Mucosa of descending colon (tissue), 3 donors: ENCODE results near the gene TAF4B. TPM values are rescaled to one million over a fixed set of nuclear protein-coding genes. Genes with fewer than 3 reads are reported as not detected.

ENCODE experiments used
- ATAC-seq: fragments of 200-7000 bp; cut with Tn5 transposase; one replicate; pipeline ENCODE4 v1.9.1; 2020; ENCODE audit warnings: mild to moderate bottlenecking, moderate library complexity
- DNase-seq, 3 donors: peaks; one replicate each; pipeline ENCODE4 v3.0.0-alpha.2; 2020
- H3K36me3 ChIP-seq: fragments of 200-600 bp; one replicate; pipeline ENCODE4 v1.8.0; 2021; ENCODE audit warnings: low read depth, mild to moderate bottlenecking
- H3K4me1 ChIP-seq: fragments of 200-600 bp; one replicate; pipeline ENCODE4 v1.8.0; 2021; ENCODE audit warnings: low read depth, mild to moderate bottlenecking
- H3K4me3 ChIP-seq: fragments of 200-600 bp; one replicate; pipeline ENCODE4 v1.8.0; 2021; ENCODE audit warnings: mild to moderate bottlenecking
- H3K9me3 ChIP-seq: fragments of 200-600 bp; one replicate; pipeline ENCODE4 v1.8.0; 2021; ENCODE audit warnings: mild to moderate bottlenecking
- CTCF ChIP-seq: fragments of 200-600 bp; IDR thresholded peaks from one replicate; pipeline ENCODE4 v1.8.0; 2022; ENCODE audit warnings: antibody characterized with exemption, mild to moderate bottlenecking
- intact Hi-C, 2 donors: fragments of 100-400 bp; cut with DNase I in 1 of 2; cut with micrococcal nuclease in 1 of 2; formaldehyde crosslinking; loops; one replicate each; pipeline versions ENCODE4 v1.11.0 to v1.11.1; 2022; cut with DNase I, micrococcal nuclease
- total RNA-seq, 3 donors: library from RNA; stranded (reverse); fragmentation: NEBNext Ultra II Directional in 2 of 3; extraction: Animal tissue kit (Norgen Biotek cat#: 25700) in 2 of 3; gene quantifications; one replicate each; pipeline versions ENCODE4 v1.2.1 to v1.2.4, GENCODE V29; 2021 to 2023
- donor health status: DM: no; HTN: no; CAD: no; lungs with moderate emphysema.
- donor health status: DM: no; HTN: no; CAD: no.
- donor health status: DM: no; HTN: yes; CAD: no.

TAF4B gene
- total RNA-seq, 3 donors from 2014 or later: 3.4 to 4.1 (median 3.8) TPM

GRCh38 chr18:26208977-26209376, 17.3 kb upstream of the TAF4B start:
- no peak for ATAC-seq
- DNase-seq: no peak
- Histone ChIP-seq H3K4me3 (no peak overlapping the region), H3K9me3 (no peaks in the 10 kb centered on the region), H3K36me3 (no peaks in the 10 kb centered on the region), H3K4me1 (no peaks in the 10 kb centered on the region)
- TF ChIP-seq CTCF: no peak
- intact Hi-C loops: no loop called here

GRCh38 chr18:26210147-26210546, 16.1 kb upstream of the TAF4B start:
- intact Hi-C loops: no loop called here
- no peaks in the 10 kb centered on the region for H3K9me3 ChIP-seq
- DNase-seq (no peak), ATAC-seq (no peak)
- no peak overlapping the region for H3K4me3 ChIP-seq
- no peak for TF ChIP-seq CTCF
- H3K4me1 ChIP-seq: no peaks in the 10 kb centered on the region
- no peaks in the 10 kb centered on the region for H3K36me3 ChIP-seq

- Histone ChIP-seq H3K4me1 (no peaks in the 10 kb centered on the region), H3K4me3 (no peak overlapping the region), H3K36me3 (no peaks in the 10 kb centered on the region), H3K9me3 (no peaks in the 10 kb centered on the region)
- intact Hi-C loops: no loop called here
- DNase-seq (peak in 1 of 3 donors; percentile 2), ATAC-seq (peak; percentile 85)
- TF ChIP-seq CTCF: no peak
Observed at GRCh38 chr18:26215247-26215970, 10.8 kb upstream of the TAF4B start.

- ATAC-seq (no peak), DNase-seq (no peak)
- Histone ChIP-seq H3K4me1 (peaks cover 9% of the 10 kb centered on the region), H3K36me3 (no peaks in the 10 kb centered on the region), H3K9me3 (no peaks in the 10 kb centered on the region), H3K4me3 (no peak overlapping the region)
- intact Hi-C loops: loop anchor here in 1 of 2 donors (10.0 kb wide), 1 partner anchor 130 kb away; the partner anchor contains the start of gene SS18
- TF ChIP-seq CTCF: no peak
Observed at GRCh38 chr18:26225022-26225693, 1.1 kb upstream of the TAF4B start.

- DNase-seq (no peak), ATAC-seq (no peak)
- intact Hi-C loops: loop anchor here in 1 of 2 donors (10.0 kb wide), 1 partner anchor 131 kb away; the partner anchor contains the start of gene SS18
- Histone ChIP-seq H3K4me1 (peaks cover 9% of the 10 kb centered on the region), H3K9me3 (no peaks in the 10 kb centered on the region), H3K36me3 (no peaks in the 10 kb centered on the region), H3K4me3 (no peak overlapping the region)
- no peak for TF ChIP-seq CTCF
Observed at GRCh38 chr18:26225915-26226228, 373 bp upstream of the TAF4B start.
